Heart left ventricle (tissue), 13 donors: ENCODE data around the gene SLCO3A1.

Experiments
- CTCF ChIP-seq, 12 donors: fragments of 200-600 bp; sonication (generic) in 4 of 12; IDR thresholded peaks; one replicate each; pipeline versions ENCODE4 v1.5.0 to v1.8.0; 2018 to 2022; ENCODE audit warnings: antibody characterized with exemption in 12 of 12, mild to moderate bottlenecking in 5 of 12
- POLR2A ChIP-seq, 2 donors: fragments of 450-650 bp; IDR thresholded peaks; one replicate each; pipeline ENCODE4 v1.6.1; 2017; ENCODE audit warnings: antibody characterized with exemption in 2 of 2, mild to moderate bottlenecking in 2 of 2, moderate library complexity in 2 of 2
- donor health status: ischemic (EF 13 %, LVEDD 7.1; RV severe dilation, severe dysfunction).
- donor health status: DM: no; HTN: yes; CAD: no.
- donor health status: DM: no; HTN: no; CAD: no.
- donor health status: ischemic (EF 25% LVEDD 6.9; RV normal size, moderate dysfunction).
- donor health status: ischemic (EF 25% LVEDD 5.7; RV mildly dilated, moderate dysfunction).
- donor health status: ischemic (EF 35%, LVEDD 5.7; RV mildly dilated, moderate dysfunction).
- donor health status: nonischemic (EF 11% LVEDD 7.7; RV severe dilation, severe dysfunction).
- donor health status: DM: yes; HTN: yes; CAD: no.
- donor health status: PGD.
- donor health status: ischemic (EF 29% LVEDD 5.4; RV normal size, mild dysfunction).
- donor health status: nonischemic (EF 23%, LVEDD 6.1; RV moderate dilation, normal function).

GRCh38 chr15:91898843-91899242 is 45.3 kb downstream of the SLCO3A1 start:
- TF ChIP-seq CTCF (IDR thresholded peaks at IDR 0.05), result no peak
- no peak for TF ChIP-seq POLR2A (IDR thresholded peaks at IDR 0.05)
